ENCODE measurements around the gene MRPS18C.

GRCh38 chr4:83440148-83440814 lies 15.6 kb upstream of the MRPS18C start:
- TF ChIP-seq CTCF (IDR thresholded peaks at IDR 0.05) (no peak), POLR2A (IDR thresholded peaks at IDR 0.05) (no peak)

Measured in right lobe of liver (tissue), 4 donors.